Stomach (tissue), 4 donors: ENCODE data around the gene PRELID3B.

ENCODE experiments used
- CTCF ChIP-seq, 7 experiments: fragments of 450-650 bp in 4 of 7; fragments of 200-600 bp in 3 of 7; sonication (generic) in 3 of 7; IDR thresholded peaks; one replicate each; pipeline ENCODE4 v1.5.1; 2016 to 2019; ENCODE audit warnings: antibody characterized with exemption in 7 of 7, control low read depth in 2 of 7, mild to moderate bottlenecking in 1 of 7
- POLR2A ChIP-seq, 4 donors: fragments of 450-650 bp; IDR thresholded peaks; one replicate each; pipeline ENCODE4 v1.6.1; 2016; ENCODE audit warnings: antibody characterized with exemption in 4 of 4, control low read depth in 2 of 4, mild to moderate bottlenecking in 1 of 4, moderate library complexity in 1 of 4

GRCh38 chr20:59026904-59027740 lies 15.5 kb downstream of the PRELID3B start:
- no peak for TF ChIP-seq CTCF (IDR thresholded peaks at IDR 0.05)
- no peak for TF ChIP-seq POLR2A (IDR thresholded peaks at IDR 0.05)
